Activated naive CD8-positive, alpha-beta T cell treated with anti-CD3 and anti-CD28 coated beads, Interleukin-2, amount 50 U/mL, for 16 hours (primary cell): Measurements from ENCODE around the gene EEF1E1.

Source experiments
- DNase-seq: peaks from one replicate; pipeline ENCODE4 v3.0.0-alpha.2; 2020; ENCODE audit warnings: low read depth, low spot score

Gene EEF1E1

DNA sequence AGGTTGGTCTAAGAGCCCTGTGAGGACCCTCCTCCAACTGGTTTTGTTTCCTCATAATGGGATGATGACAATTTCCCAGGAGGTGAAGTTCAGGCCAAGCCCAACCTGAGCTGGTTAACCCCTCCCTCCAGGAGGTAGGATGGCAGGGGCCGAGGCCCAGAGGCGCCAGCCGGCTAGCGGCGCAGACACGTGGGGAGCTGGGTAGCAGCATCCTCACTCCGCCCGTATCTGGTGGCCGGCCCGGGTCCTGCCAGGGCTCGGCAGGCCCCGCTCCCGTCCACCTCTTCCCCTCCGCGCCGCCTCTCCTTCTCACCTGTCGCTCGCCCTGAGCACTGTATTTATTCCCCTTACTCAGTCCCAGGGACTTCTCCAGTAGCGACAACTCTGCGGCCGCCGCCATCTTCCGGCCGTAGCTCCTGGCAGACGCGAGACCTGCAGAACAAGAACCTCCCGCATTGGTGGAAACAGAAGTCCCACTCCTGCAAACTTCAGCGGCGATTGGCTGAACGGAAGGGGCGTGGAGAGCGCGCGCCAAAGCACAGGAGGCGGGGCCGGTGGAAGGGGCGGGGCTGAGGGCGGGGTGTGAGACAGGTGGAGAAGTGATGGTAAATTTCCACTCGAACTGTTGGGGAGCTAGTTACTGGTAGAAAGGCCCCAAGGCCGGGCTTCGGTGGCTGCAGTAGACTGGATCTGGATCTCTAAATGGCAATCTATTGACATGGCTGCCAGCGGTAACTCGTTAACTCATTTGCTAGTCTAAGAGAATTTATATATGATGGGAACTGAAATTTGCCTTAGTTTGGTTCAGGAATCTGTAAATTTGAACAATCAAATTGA lies at the start of gene EEF1E1:
Gene EEF1E1 (minus strand): TSS at position 427 of the 837 bp plus-strand sequence. CDS start 27 bp downstream, at position 400.
- DNase-seq = peak; percentile 98

DNA sequence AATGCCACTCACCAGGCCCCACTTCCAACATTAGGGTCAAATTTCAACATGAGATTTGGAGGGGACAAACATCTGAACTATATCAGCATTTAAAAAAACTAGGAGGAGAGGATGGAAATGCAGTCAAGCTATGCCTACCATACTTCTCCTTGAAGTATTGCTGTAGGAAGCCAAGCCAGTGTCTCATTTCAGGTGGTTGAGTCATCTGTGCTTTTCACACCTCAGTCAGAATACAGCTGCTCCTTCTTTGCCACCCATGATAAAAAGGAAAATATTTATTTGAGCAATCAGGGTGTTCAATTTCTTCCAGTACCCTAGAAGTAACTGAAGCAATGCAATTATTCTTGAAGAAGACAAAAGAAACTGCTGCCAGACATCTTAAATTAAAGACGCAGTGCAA lies 47.0 kb upstream of the EEF1E1 start:
- no peak for DNase-seq

DNA sequence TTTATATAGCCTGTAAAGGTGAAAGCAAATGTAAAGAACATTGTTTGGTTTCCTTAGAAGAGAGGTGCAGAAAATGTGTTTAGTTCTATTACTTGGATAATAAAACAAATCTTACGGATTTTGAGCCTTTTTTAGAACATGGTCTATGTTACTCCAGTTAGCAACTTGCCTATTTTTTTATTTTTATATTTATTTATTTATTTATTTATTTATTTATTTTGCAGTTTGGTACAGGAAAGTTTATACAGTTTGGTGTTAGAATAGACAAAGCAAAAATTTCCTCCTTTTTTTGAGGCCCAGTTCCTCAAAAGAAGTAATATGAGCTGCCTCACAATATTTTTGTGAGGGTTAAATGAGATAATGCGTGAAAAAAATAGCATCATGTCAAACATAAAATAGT lies 41.6 kb upstream of the EEF1E1 start:
- DNase-seq = no peak

DNA sequence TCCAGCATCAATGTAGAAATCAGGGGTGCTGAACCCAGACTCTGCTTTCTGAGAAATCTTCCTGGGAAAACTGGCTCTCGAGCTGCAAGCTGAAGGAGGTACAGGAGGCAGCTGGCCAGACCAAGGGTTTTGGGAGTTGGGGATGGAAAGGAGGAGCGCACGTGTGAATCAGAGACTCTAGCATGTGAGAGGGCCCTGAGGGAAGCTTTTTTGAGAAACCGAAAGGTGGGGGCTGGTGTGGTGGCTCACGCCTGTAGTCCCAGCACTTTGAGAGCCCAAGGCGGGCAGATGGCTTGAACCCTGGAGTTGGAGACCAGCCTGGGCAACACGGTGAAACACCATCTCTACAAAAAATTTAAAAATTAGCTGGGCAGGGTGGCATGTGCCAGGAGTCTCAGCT lies 37.1 kb upstream of the EEF1E1 start:
- DNase-seq = no peak

DNA sequence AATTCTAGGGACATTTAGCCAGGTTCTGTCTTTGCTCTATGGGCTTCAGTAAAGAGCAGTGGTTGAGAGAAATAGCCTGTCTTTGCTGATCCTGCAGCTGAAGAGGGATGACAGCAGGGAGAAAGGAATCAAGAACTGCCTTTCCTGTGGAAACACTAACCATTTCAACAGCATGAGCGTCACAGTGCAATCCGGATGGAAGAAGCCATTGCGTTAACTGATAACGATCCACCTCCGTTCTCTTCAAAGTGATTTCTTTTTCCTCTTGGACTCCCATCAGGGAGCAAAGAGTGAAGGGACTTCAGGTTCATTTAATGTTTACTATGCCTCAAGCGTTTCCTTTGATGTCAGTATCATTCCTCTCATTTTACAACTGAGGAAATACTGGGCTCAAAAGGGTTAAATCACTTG lies 35.2 kb upstream of the EEF1E1 start:
- DNase-seq = no peak

DNA sequence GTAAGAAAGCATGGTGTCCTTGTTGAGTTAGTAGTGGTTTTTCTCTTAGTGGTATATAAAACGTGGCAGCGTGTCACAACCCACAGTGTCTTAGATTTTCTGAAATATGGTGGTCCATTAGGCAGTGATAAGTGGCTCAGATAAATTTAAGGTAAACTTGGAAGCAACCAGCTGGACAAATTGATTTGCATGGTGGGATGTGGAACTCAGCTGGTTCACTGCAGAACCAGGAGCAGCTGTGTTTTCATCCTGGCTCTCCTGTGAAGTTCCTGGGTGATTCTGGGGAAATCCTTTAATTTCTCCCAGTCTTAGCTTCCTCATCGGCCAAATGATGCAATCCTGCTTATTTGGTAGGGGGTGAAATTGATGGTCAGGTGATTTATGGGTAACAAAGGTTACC lies 32.9 kb upstream of the EEF1E1 start:
- no peak for DNase-seq

DNA sequence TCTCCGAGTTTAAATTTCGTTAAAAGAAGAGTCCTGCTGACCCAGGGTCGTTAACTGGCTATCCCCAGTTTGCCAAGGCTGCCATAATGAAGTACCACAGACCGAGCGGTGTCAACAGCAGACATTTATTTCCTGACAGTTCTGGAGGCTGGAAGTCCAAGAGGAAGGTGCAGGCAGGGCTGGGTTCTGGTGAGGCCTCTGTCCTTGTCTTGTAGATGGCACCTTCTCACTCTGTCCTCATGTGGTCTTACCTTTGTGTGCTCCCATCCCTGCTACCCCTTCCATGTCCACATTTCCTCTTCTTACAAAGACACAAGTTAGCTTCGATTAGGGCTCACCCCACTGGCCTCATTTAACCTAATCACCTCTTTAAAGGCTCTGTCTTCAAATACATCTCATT lies 29.8 kb upstream of the EEF1E1 start:
- no peak for DNase-seq

DNA sequence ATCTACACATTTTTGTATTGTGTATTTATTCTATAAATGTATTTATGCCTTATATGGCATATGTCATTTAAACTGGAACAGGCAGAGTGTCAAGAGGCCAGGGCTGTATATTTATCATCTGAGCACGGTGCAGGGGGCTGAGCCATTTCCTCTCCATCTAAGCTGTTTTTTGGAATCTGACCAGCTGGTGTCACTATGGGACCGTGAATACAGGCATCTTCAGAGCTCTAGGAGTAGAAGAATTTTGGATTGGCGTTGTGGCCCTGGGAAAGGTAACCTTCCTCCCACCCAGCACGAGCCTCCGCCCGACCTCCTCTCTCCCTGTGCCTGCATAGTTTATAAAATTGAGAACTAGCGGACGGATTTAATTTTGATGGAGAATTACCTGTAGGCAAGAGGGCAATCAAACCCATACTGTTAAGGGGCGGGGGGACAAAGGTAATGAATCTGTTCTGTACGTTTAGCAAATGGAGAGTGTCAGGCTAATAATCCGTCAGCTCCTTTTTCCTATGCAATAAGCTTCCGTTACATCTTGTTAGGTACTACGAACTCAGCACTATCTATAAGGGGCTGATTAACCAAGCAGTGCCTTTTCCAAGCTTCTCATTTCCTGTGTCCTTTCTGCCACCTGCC lies 29.0 kb upstream of the EEF1E1 start:
- no peak for DNase-seq

DNA sequence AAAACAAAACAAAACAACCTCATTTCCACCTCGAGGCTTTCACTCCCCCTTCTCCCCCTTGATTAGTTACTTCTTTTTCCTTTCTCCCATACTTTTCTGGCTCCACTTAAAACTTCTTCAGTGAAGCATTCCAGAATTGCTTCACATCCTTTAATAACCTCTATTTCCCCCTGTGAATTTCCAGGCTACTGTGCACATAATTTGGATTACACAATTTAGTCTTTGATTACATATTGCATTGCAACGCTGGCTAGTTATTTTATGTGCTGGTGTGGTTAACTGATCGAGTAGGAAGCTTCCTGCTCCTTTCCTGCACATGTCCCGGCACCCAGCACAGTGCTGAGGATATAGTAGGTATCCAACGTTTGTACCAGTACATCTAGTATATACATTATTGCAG lies 28.1 kb upstream of the EEF1E1 start:
- no peak for DNase-seq

DNA sequence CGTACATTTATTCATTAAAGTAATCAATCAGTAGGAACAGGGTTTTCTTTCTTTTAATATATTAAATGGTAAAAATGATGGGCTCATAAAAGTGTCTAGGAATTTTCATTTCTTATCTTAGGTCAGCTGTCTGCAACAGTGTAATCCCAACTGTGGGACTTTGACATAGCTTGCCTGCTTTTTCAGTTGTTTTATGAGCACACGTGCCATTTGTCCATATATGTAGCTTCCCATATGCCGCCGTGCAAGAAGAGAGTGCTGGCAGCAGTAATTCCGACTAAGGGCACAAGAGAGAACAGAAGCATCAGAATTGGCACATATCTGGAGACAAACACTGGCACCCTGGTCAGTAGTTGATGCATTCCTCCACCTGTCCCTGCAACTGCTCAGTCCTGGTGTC lies 20.9 kb upstream of the EEF1E1 start:
- no peak for DNase-seq

DNA sequence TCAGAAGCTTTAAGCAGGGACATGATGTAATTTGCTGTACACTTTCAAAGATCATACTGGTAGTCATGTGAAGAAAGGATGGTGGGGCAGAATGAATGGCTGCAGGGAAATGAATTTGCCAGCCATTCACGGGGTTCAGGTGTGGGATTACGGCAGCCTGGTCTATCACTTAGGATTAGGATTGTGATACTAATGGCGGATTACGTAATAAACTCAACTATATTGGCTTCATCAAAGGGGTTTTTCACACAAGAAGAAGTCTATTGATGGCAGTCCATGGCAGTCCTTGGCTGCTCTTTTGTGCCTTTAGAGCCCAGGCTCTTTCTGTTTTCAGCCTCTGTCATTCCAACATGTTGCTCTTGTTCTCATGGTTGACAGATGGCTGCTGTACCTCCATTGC lies 12.6 kb upstream of the EEF1E1 start:
- DNase-seq = no peak

DNA sequence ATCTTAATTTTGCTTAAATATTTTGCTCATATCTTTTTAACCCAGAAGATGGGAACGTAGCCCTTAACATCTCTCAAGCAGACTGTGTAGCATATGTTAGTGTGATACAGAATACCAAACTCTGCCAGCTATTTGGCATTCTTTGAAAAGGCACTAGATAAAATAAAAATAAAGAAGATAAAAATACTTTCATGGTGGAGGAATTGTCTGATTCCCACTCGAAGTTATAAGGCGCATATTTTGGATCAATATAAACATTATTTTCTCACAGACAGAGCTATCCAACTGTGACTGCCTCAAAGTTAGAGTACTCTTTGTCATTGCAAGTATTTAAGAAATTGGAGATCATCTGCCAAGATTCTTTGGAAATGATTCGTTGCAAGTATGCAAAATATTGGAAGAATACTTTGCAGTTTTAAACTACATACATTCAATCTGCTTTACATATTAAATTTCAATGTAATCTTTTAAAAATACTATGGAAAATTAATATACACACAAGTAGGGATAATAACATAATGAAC lies 10.8 kb upstream of the EEF1E1 start:
- no peak for DNase-seq

DNA sequence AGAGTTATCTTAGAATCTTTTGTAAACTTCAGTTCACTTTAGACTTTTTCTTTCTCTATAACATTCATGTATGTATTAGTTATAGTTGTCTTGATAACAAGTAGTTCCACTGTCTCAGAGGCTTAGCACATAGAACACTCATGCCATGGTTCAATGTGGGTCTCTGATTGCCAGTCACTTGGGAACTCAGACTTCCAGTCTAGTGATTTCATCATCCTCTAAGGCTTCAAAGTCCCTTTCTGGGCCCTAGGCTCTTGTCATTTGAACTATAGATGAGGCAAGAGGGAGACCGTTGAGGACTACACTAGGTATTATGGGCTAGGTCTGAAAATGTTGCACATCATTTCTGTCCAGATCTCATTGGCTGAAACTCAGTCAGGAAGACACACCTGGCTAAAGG lies 8.4 kb upstream of the EEF1E1 start:
- DNase-seq = no peak

DNA sequence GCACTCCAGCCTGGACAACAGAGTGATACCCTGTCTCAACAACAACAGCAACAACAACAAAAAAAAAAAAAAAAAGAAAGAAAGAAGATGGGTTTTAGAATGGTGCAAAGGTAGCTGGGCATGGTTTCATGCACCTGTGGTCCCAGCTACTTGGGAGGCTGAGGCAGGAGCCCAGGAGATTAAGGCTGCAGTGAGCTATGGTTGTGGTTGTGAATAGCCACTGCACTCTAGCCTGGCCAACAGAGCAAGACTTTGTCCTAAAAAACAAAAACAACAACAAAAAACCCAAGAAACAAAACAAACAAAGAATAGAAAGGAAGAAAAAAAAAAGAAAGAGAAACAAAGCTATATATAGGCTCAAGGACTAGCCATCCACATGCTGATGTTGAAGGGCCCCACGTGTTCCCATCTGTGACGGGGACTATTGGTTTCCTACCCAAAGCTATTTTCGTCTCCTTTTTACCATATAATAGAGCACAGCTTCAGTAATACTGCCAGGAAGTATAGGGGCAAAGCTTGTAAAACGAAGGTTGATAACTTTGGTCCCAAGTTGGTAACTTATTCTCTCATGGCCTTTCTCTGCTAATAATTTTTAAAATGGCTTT lies 7.9 kb upstream of the EEF1E1 start:
- no peak for DNase-seq

DNA sequence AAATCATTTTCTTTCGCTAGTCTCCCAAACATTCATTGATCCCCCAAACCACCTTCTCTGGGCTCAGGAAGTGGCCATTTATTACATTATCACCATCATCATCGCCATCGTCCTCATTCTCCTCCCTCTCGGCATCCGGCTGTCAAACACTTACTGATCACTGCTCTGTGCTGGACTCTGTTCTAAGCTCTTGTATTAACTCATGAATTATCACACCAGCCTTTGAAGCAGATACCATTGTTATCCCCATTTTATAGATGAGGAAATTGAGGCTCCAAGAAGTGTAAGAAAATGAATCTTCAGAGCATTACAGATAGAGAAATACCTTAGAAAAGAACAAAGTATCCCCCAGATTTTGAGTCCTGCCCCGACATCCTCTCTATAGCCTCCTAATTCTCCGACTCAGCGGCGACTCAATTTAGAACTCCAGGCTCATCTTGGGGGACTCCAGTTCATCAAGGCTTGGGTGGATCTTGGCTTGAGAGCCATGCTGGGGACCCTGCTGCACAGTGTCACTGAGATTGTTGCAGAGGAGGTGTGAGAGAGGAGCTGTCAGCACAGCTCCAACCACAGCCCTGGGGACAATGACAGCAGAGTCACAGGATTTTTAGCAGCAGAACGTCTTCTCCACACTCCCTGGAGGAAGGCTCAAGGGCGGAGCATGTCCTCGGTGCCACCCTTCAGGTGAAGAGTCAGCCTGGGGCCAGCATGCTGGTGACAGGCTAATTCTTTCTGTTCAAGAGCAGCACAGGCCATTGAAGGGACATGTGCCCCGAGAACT lies 6.6 kb upstream of the EEF1E1 start:
- DNase-seq = no peak

DNA sequence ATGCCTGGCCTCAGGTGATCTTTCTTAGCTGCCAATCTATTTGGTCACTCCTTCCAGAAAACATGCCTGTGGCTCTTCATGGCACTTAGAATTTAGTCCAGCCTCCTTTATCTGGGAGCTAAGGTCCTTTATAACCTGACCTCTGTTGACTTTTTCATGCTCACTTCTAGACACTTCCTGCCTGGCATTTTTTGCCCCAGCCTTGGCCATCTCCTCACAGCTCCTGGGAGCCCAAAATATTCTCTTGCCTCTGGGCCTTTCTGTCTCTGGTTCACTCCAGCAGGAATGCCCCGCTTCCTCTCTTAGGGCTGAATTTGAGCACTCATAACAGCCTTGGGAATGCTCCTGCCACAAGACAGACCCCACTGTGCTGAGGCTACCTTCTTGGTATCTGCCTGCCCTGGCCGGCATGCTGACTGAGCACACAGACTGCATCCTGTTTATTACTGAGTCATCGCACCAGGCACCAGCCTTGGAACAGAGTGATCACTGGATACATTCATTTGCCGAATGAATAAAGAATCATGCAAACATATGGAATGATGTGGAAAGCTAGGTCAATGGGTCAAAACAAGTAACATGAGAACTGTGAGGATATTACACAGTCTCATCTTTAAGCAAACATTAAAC lies 5.8 kb upstream of the EEF1E1 start:
- DNase-seq = no peak

DNA sequence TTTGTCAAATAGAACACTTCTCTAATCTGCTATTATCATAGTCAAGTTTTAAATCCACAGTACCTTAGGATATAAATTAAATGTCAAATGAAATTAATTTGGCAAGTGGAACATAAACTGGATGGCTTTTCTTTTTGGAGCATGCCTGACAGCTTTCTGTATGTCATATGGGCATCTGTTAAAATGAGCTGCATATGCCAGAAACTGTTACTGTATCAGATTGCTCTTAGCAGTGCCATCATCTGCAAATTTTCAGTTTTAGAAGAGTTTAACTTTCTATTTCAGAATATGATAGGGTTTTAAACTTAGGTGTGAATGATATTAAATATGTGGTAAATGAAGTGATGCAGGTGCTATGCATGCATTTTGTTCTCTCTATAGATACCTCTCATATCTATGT lies 3.4 kb upstream of the EEF1E1 start:
- DNase-seq = no peak

DNA sequence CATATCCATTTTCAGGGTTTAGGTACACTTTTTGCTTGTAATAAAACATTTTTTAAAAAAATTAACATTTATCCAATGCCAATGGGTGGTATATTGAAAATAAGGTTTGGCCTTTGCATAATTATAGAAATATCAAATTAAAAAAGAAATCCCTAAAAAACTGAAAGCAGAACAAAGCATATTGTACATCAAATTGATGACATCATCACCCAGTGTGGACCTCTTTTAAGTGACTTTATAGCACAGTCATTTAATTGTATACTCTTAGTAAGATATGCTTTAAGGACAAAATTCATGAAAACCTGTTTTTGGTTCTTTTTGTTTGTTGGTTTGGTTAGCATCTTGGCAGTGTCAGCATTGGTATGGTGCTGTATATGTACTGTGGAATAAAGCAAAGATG lies 1.4 kb upstream of the EEF1E1 start:
- no peak for DNase-seq

DNA sequence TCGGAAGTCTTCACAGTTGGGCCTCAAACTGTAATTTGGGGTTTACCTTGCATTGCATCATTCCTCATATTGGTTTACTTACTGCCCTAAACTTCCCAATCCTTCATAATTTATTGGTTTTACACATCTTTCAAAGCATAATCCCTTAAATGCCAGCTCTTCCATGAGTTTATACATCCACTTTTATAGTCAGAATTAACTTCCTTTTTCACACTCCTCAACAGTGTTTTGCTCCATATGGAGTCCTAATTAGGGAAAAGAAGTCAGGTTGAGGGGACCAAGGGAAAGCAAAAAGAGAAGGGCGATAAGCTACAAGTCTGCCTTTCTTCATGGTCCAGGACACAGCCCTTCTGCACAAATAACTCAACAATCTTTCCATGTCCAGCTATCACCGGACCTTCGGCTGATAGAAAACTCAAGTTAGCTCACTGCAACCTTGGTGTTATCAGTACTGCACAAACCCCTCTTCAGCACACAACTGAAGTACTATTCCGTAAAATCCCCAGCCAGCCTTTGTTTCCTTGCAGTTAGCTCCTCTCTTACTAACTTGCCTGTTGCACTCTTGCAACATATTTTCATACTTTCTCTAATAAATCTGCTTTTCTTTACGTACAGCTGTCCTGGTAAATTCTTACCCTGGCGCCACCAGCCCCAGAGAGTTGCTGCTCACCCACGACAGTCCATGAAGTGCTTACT lies 2.0 kb downstream of the EEF1E1 start:
- no peak for DNase-seq

DNA sequence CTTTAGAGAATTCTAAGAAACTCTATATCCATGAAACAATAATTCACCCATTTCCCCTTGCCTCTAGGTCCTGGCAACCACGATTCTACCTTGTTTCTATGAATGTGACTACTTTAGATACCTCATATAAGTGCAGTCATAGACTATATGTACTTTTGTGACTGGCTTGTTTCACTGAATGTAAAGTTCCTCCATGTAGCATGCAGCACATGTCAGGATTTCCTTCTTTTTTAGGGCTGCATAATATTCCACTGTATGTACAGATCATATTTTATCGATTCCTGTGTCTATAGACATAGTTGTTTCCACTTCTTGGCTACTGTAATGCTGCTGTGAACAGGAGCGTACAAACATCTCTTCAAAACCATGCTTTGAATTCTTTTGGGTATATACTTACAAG lies 11.7 kb downstream of the EEF1E1 start:
- no peak for DNase-seq

DNA sequence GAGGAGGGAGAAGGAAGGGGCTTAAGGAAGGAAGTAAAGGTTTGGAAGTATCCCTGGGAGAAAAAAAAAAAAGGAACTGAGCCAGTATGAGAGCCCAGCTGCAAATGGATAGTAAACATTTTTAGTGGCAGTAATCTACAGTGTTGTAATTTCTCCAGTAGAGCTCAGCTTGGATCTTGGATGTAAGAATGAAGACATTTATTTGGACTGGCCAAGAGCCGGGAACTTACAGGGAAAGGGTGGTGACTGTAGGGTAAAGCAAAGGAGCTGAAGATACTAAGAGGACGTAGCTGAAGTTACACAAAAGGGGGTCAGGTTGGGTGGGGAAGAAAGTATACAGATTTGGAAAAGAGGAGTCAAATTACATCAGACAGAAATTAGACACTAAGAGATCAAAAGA lies 13.5 kb downstream of the EEF1E1 start:
- DNase-seq = no peak
